ENCODE measurements around the gene LRRC71. TPM values are rescaled to one million over a fixed set of nuclear protein-coding genes. Genes with fewer than 3 reads are reported as not detected.

The LRRC71 gene
- total RNA-seq, 1 experiment from 2014 or later = 0.14 TPM

DNA sequence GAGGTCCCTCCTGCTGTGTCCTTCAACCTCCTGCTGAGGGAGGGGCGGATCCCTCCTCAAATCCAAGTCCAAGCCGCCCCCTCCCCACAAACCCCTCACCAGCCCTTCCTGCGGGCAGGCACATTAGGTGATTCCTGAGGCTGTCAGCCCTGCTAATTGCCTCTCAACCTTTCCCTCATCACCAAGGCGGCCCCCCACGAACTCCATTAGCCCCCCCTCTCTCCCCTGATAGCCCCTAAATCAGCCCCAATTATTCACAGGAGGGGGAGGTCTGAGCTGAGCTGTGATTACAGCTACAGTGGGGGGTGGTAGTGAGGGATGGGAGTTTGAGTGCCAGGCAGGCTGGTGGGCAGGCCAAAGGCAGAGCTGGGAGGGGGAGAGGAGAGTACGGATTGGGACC, 32.7 kb upstream of the LRRC71 start:
- DNase-seq (ENCODE audit: low read depth) = no peak
- in situ Hi-C loops (cut with HindIII; ENCODE audit: low pct_unique_long_range_greater_than_20kb, low sequenced_read_pairs) = no loop called here

GRCh38 chr1:156889802-156890580, 30.4 kb upstream of the LRRC71 start:
- peak; percentile 61 for DNase-seq (ENCODE audit: low read depth)
- in situ Hi-C loops (cut with HindIII; ENCODE audit: low pct_unique_long_range_greater_than_20kb, low sequenced_read_pairs) = no loop called here

DNA sequence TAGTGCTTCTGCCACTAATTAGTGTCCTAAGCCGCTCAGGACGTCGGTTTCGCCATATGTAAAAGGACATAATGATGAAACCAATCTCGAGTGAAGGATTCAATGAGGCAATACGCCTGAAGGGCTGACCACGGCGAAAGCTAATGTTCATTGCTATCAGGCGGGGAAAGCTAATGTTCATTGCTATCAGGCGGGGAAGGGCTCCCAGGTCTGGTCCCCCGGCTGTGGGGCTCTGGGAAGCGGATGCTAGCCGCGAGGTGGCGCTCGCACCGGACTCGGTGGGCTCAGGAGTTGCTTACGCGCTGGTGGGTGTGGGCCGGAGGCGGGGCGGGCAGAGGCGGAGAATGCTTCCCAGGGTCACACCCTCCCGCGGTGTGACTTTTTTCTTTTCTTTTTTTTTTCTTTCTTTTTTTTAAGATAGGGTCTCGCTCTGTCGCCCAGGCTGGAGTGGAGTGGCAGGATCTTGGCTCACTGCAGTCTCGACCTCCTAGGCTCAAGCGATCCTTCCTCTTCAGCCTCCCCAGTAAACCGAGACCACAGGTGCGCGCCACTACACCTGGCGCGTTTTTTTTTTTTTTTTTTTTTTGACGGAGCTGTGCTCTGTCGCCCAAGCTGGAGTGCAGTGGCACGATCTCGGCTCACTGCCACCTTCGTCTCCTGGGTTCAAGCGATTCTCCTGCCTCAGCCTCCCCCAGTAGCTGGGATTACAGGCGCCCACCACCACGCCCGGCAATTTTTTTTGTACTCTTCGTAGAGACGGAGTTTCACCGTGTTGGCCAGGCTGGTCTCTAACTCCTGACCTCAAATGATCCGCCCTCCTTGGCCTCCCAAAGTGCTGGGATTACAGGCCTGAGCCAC, 28.0 kb upstream of the LRRC71 start:
- in situ Hi-C loops (cut with HindIII; ENCODE audit: low pct_unique_long_range_greater_than_20kb, low sequenced_read_pairs) = no loop called here
- DNase-seq (ENCODE audit: low read depth) = peak; percentile 76

- in situ Hi-C loops (cut with HindIII; ENCODE audit: low pct_unique_long_range_greater_than_20kb, low sequenced_read_pairs) = no loop called here
- no peak for DNase-seq (ENCODE audit: low read depth)
These were observed 27.1 kb upstream of the LRRC71 start, which contains the start of gene PEAR1 for GRCh38 chr1:156893048-156893953. Gene PEAR1, plus strand, starts transcription at chr1:156893718. Its CDS starts 10,209 bp downstream, at chr1:156903927.

- DNase-seq (ENCODE audit: low read depth) = no peak
- in situ Hi-C loops (cut with HindIII; ENCODE audit: low pct_unique_long_range_greater_than_20kb, low sequenced_read_pairs) = no loop called here
These were observed 26.4 kb upstream of the LRRC71 start for GRCh38 chr1:156894001-156894400.

GRCh38 chr1:156894711-156895454, 25.5 kb upstream of the LRRC71 start:
- in situ Hi-C loops (cut with HindIII; ENCODE audit: low pct_unique_long_range_greater_than_20kb, low sequenced_read_pairs) = no loop called here
- DNase-seq (ENCODE audit: low read depth) = no peak

DNA sequence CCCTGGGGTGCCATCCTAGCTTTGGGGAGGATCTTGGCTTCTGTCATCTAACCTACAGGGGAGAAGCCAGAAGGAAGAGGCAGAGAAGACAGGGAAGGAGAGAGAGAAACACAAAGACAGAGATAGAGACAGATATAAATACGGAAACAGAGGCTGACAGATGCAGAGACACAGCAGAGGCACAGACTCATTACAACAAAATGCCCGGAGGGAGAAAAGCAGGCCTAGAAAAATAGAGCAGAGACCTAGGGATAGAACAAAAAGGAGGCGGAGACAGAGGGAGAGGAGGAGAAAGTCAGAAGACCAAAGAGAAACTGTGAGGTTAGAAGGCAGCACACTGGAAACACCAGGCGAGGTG, 25.0 kb upstream of the LRRC71 start:
- in situ Hi-C loops (cut with HindIII; ENCODE audit: low pct_unique_long_range_greater_than_20kb, low sequenced_read_pairs) = no loop called here

DNA sequence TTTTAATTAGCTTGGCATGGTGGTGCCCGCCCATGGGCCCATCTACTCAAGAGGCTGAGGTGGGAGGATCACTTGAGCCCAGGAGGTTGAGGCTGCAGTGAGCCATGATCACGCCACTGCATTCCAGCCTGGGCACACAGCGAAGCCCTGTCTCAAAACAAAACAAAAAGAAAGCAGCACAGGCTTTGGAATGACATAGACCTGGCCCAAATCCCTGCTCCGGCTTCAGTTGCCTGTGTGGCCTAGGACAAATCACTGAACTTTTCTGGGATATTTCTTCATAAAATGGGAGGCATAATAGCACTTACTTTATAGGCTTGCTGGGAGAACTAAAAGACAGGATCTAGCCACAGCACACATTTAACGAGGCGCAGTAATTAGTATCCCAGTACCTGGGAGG, 24.5 kb upstream of the LRRC71 start:
- no peak for DNase-seq (ENCODE audit: low read depth)
- in situ Hi-C loops (cut with HindIII; ENCODE audit: low pct_unique_long_range_greater_than_20kb, low sequenced_read_pairs) = no loop called here

More for the DNA sequence above, 25.0 kb upstream of the LRRC71 start:
- no peak for DNase-seq (ENCODE audit: low read depth)

- in situ Hi-C loops (cut with HindIII; ENCODE audit: low pct_unique_long_range_greater_than_20kb, low sequenced_read_pairs) = no loop called here
These were observed 23.9 kb upstream of the LRRC71 start for GRCh38 chr1:156896490-156897033.

GRCh38 chr1:156897078-156897825, 23.2 kb upstream of the LRRC71 start:
- in situ Hi-C loops (cut with HindIII; ENCODE audit: low pct_unique_long_range_greater_than_20kb, low sequenced_read_pairs) = no loop called here
- no peak for DNase-seq (ENCODE audit: low read depth)

More at GRCh38 chr1:156896490-156897033, 23.9 kb upstream of the LRRC71 start:
- peak; percentile 88 for DNase-seq (ENCODE audit: low read depth)

DNA sequence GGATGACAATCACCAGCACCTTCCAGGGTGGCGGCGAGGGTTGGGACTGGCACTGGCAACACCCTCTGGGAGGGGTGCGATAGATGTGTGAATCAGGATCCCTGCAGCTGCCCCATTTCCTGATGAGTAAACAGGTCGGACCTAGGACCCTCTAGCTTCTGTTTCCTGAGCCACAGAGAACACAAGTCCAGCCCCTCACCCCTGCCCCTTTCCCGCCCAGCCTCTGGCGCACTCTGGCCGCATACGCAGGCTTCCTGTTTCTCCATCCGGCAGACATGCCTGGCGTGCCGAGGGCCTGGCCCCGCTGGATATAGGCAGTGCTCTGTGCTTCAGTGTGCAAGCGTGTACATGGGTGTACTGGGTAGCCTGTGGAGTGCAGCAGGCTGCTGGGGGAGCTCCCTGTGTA, 22.3 kb upstream of the LRRC71 start:
- in situ Hi-C loops (cut with HindIII; ENCODE audit: low pct_unique_long_range_greater_than_20kb, low sequenced_read_pairs) = no loop called here
- no peak for DNase-seq (ENCODE audit: low read depth)

GRCh38 chr1:156898971-156899664, 21.3 kb upstream of the LRRC71 start:
- no peak for DNase-seq (ENCODE audit: low read depth)
- in situ Hi-C loops (cut with HindIII; ENCODE audit: low pct_unique_long_range_greater_than_20kb, low sequenced_read_pairs) = no loop called here

- in situ Hi-C loops (cut with HindIII; ENCODE audit: low pct_unique_long_range_greater_than_20kb, low sequenced_read_pairs) = no loop called here
- DNase-seq (ENCODE audit: low read depth) = no peak
These were observed 20.3 kb upstream of the LRRC71 start for GRCh38 chr1:156899956-156900718.

- no peak for DNase-seq (ENCODE audit: low read depth)
- in situ Hi-C loops (cut with HindIII; ENCODE audit: low pct_unique_long_range_greater_than_20kb, low sequenced_read_pairs) = no loop called here
These were observed 19.4 kb upstream of the LRRC71 start for GRCh38 chr1:156900896-156901589.

DNA sequence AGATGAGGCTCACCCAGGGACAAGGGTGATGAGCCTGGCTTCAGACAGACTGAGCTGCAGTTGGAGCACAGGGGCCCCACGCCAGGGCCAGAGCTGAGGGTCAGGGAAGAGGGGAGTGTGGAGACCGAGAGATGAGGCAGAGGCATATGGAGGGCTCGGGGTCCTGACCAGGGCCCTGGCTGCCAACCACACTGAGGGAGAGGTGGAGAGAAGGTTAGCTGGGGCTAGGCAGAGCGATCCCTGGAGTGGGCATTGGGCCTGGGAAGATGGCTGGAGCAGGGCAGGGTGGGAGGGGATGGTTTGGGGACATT, 18.9 kb upstream of the LRRC71 start:
- in situ Hi-C loops (cut with HindIII; ENCODE audit: low pct_unique_long_range_greater_than_20kb, low sequenced_read_pairs) = no loop called here
- DNase-seq (ENCODE audit: low read depth) = no peak

Measured in Caki2 (cell line).